GM18502 (cell line): ENCODE results near the gene PLEKHH2.

ENCODE experiments used
- ATAC-seq: cut with Tn5 transposase; IDR thresholded peaks from one replicate; pipeline ENCODE4 v1.9.1; 2021; ENCODE audit warnings: mild to moderate bottlenecking; ENCODE audit not compliant: unreplicated experiment, poor library complexity

Gene PLEKHH2

GRCh38 chr2:43752302-43752701, 115.2 kb downstream of the PLEKHH2 start:
- no peak for ATAC-seq

- ATAC-seq: no peak
Observed at GRCh38 chr2:43754180-43754579, 117.1 kb downstream of the PLEKHH2 start.

DNA sequence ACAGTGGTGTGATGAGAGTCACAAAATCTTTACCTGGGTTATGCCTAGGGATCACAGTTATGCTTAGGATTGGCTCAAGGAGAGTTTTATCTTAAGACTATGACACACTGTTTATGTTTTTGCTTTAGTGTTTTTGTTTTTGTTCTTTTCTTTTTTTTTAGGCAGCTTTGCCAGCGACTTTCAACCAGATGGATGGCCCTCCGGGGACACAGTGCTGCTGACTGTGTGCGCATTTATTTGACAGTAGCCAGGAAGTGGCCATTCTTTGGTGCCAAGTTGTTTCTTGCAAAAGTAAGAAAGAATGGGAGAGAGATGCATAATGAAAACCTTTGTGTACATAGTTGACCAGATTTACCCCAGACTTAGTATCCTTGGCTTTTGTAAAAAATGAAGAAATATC, 121.7 kb downstream of the PLEKHH2 start:
- ATAC-seq: no peak

DNA sequence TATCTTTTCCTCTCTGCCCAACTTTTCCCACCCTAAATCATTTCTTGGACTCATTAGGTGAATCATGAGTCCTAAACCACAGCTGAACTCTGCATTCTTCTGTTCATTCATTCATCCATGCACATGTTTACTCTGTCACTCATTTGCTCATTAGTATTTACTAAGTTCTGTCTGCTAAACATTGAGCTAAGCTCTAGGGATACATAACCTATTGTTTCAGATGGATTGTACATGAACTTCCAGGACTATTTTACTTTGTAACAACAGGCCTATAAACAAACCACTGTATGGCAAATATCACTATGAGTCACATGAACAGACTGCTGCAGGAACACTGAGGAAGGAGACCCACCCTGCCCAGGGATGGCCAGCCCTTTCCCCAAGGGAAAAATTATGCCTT, 122.1 kb downstream of the PLEKHH2 start:
- ATAC-seq: no peak

GRCh38 chr2:43762286-43762685, 125.2 kb downstream of the PLEKHH2 start:
- ATAC-seq: no peak

GRCh38 chr2:43763091-43763490, 126.0 kb downstream of the PLEKHH2 start:
- no peak for ATAC-seq

DNA sequence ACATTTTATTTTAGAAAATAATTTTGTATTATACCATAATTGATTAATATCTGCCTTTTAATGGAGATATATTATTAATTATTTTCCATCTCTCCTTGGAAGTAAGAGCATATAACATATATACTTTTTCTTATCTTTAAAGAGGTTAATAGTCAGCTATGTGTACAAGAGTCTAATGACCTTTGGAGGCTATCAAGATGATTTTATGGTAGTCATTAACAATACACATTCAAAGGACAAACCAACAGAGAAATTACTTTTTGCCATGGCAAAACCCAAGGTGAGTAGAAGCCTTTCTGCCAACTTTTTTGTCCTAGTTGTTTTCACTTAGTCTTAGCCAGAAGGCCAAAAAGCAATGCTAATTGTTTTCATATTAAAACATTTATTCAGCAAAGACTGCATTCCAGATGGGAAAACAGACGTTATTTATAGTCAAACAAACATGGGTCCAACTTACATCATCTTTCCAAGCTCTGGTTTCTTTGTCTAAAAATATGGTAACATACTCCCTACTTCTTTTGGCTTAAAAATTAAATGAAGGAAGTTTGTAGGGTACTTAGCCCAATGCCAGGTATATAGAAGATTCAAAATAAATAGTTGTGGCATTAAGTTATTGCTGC, 127.1 kb downstream of the PLEKHH2 start:
- ATAC-seq: no peak

DNA sequence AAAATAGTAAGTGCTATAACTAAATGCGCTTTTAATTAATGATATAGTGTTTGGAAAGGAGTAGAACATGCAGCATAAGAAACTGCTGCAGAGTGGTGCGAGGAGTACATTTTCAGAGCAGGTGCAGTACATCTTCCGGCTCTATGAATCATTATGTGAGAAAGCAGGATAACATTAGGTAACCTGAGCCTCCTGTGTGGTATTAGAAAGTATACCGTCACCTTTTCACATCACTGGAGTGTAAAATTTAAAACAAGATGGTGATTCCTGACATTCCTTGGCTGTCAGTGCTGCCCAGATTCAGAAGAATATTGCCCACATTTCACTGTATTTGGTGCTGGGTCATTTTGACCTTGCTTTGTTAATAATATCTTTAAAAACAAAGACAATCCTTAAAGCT, 128.9 kb downstream of the PLEKHH2 start:
- ATAC-seq: no peak

- peak; percentile 100 for ATAC-seq
Observed at GRCh38 chr2:43773876-43774613, 137.0 kb downstream of the PLEKHH2 start, which contains the start of gene DYNC2LI1. DYNC2LI1 (plus strand) TSS chr2:43774039; CDS start chr2:43774139, 100 bp downstream.

GRCh38 chr2:43774617-43775016, 137.6 kb downstream of the PLEKHH2 start:
- no peak for ATAC-seq

GRCh38 chr2:43776324-43776723, 139.3 kb downstream of the PLEKHH2 start:
- ATAC-seq: no peak

DNA sequence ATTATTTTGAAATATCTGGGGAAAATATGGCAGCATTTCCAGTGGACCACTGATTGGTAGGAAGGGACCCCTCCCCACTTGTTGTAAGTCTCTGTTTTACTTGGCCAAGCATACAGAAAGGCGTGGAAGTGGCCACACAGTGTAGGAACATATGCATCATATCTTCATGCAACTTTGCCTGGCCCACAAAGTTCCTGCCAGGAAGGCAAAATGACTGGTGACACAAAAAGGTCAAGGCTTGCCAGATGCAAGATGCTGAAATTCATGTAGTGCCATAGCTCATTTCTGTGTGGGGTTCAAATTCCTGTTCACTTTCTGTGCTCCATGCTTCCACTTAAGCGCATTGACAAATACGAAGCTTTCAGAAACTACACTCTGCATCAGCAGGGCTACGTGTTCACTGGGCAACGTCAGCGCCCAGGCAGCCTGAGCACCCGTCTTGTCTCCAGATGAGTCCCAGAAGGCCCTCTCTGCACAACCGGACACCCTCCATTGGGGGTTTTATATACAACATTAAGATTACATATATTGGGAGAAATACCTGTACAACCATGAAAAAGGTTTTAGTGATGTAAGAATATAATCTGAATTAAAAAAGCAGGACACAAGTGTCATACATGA, 140.4 kb downstream of the PLEKHH2 start:
- ATAC-seq: no peak

DNA sequence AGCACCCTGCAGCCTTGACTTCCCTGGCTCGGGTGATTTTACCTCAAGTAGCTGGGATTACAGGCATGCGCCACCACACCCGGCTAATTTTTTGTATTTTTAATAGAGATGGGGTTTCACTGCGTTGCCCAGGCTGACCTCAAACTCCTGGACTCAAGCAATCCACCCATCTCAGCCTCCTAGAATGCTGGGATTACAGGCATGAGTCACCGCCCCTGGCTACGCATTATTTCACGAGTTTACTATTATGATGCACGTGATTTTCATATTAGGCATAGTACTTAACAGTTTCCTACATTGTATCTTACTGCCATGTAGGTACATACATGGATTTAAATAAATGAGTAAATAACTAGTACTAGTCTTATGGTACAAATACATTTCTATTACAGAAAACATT, 141.2 kb downstream of the PLEKHH2 start:
- ATAC-seq: no peak

- no peak for ATAC-seq
Observed at GRCh38 chr2:43787895-43788294, 150.8 kb downstream of the PLEKHH2 start.

- no peak for ATAC-seq
Observed at GRCh38 chr2:43788646-43789045, 151.6 kb downstream of the PLEKHH2 start.

DNA sequence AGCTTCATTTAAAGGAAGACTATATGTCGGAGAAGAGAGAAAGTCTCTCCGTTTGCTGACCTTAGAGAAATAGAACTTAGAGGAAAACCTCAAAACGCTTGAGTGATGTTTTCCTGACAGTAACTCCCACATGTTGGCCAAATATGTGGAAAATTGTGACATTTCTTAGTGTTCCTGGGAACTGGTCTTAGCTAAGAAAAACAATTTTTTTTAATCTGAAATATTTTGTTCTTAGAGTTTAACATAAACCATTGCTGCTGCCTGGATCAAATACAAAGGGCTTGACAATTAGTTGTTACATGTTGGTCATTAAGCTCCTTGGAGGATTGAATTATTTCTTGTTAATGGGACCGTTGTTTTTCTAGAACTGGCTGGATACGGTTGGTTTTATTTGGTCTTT, 153.1 kb downstream of the PLEKHH2 start:
- no peak for ATAC-seq

GRCh38 chr2:43791035-43791765, 154.1 kb downstream of the PLEKHH2 start:
- ATAC-seq: no peak

GRCh38 chr2:43792653-43793052, 155.6 kb downstream of the PLEKHH2 start:
- no peak for ATAC-seq

- ATAC-seq: no peak
Observed at GRCh38 chr2:43794956-43795355, 157.9 kb downstream of the PLEKHH2 start.

GRCh38 chr2:43796206-43796605, 159.1 kb downstream of the PLEKHH2 start:
- no peak for ATAC-seq

GRCh38 chr2:43798300-43798699, 161.2 kb downstream of the PLEKHH2 start:
- ATAC-seq: no peak
